Thyroid gland (tissue), 4 donors: ENCODE results near the gene HIPK3. TPM values are rescaled to one million over a fixed set of nuclear protein-coding genes. Genes with fewer than 3 reads are reported as not detected.

Source experiments
- DNase-seq, 2 donors: peaks; one replicate each; pipeline ENCODE4 v3.0.0-alpha.2; 2019
- H3K27ac ChIP-seq, 3 donors: fragments of 200-600 bp; sonication (generic); 1 replicate in 2 of 3; 2 replicates in 1 of 3; pipeline ENCODE4 v1.5.1; 2016 to 2019; ENCODE audit warnings: mild to moderate bottlenecking in 1 of 3, moderate library complexity in 1 of 3
- H3K27me3 ChIP-seq: fragments of 200-600 bp; sonication (generic); one replicate; pipeline ENCODE4 v1.5.1; 2019
- H3K36me3 ChIP-seq, 2 donors: fragments of 200-600 bp; sonication (generic); one replicate each; pipeline ENCODE4 v1.5.1; 2016 to 2019
- H3K4me1 ChIP-seq, 2 donors: fragments of 200-600 bp; sonication (generic); one replicate each; pipeline ENCODE4 v1.5.1; 2017 to 2019
- H3K4me3 ChIP-seq, 3 donors: fragments of 200-600 bp; sonication (generic); replicated peaks in 1 of 3; 1 replicate in 2 of 3; 2 replicates in 1 of 3; pipeline ENCODE4 v1.5.1; 2016; ENCODE audit warnings: mild to moderate bottlenecking in 1 of 3
- H3K9me3 ChIP-seq: fragments of 200-600 bp; sonication (generic); one replicate; pipeline ENCODE4 v1.5.1; 2017
- CTCF ChIP-seq, 6 experiments: fragments of 200-600 bp in 3 of 6; fragments of 450-650 bp in 3 of 6; sonication (generic) in 3 of 6; IDR thresholded peaks; one replicate each; pipeline ENCODE4 v1.5.1; 2016 to 2019; ENCODE audit warnings: antibody characterized with exemption in 6 of 6, mild to moderate bottlenecking in 2 of 6, inconsistent platforms in 1 of 6, moderate library complexity in 1 of 6
- POLR2A ChIP-seq, 2 donors: fragments of 450-650 bp; IDR thresholded peaks; one replicate each; pipeline ENCODE4 v1.6.1; 2017; ENCODE audit warnings: antibody characterized with exemption in 2 of 2, mild to moderate bottlenecking in 2 of 2, moderate library complexity in 1 of 2
- WGBS, 2 donors: methylation state at CpG; one replicate each; pipeline ENCODE4 v1.1.5; 2017; 5-methylcytosine and 5-hydroxymethylcytosine counted together
- intact Hi-C: fragments of 100-400 bp; cut with DNase I; formaldehyde crosslinking; loops from one replicate; pipeline ENCODE4 v1.15.1; 2023
- total RNA-seq, 4 donors: library from RNA; depleted of rRNA; stranded (reverse); fragments of >200 nt; gene quantifications; one replicate each; pipeline ENCODE4 v1.2.3, GENCODE V29; 2016

Gene HIPK3
- total RNA-seq, 4 donors from 2014 or later: 156 to 377 (median 216) TPM

- H3K27me3 ChIP-seq: no peaks in the 10 kb centered on the region
- H3K36me3 ChIP-seq: no peaks in the 10 kb centered on the region
These were observed 7.7 kb downstream of the HIPK3 start for GRCh38 chr11:33264926-33265325.

GRCh38 chr11:33266393-33267215 lies 9.4 kb downstream of the HIPK3 start:
- Histone ChIP-seq H3K4me3 (no peak overlapping the region), H3K27me3 (no peaks in the 10 kb centered on the region), H3K9me3 (no peaks in the 10 kb centered on the region), H3K27ac (no peak overlapping the region), H3K36me3 (no peaks in the 10 kb centered on the region), H3K4me1 (peaks cover 55 to 83% of the 10 kb centered on the region in 2 donors)
- TF ChIP-seq CTCF (IDR thresholded peaks at IDR 0.05): no peak
- TF ChIP-seq POLR2A (IDR thresholded peaks at IDR 0.05): no peak
- no peak for DNase-seq
- 54 to 57% methylated on average over 8 of the region's 8 CpGs for WGBS, 2 donors
- intact Hi-C loops: no loop called here

More at GRCh38 chr11:33264926-33265325, 7.7 kb downstream of the HIPK3 start:
- no peak for TF ChIP-seq POLR2A (IDR thresholded peaks at IDR 0.05)
- TF ChIP-seq CTCF (IDR thresholded peaks at IDR 0.05): no peak
- intact Hi-C loops: no loop called here
- no peak overlapping the region for H3K4me3 ChIP-seq
- DNase-seq: no peak
- H3K4me1 ChIP-seq: peaks cover 63 to 84% of the 10 kb centered on the region in 2 donors
- no peak overlapping the region for H3K27ac ChIP-seq
- no peaks in the 10 kb centered on the region for H3K9me3 ChIP-seq

DNA sequence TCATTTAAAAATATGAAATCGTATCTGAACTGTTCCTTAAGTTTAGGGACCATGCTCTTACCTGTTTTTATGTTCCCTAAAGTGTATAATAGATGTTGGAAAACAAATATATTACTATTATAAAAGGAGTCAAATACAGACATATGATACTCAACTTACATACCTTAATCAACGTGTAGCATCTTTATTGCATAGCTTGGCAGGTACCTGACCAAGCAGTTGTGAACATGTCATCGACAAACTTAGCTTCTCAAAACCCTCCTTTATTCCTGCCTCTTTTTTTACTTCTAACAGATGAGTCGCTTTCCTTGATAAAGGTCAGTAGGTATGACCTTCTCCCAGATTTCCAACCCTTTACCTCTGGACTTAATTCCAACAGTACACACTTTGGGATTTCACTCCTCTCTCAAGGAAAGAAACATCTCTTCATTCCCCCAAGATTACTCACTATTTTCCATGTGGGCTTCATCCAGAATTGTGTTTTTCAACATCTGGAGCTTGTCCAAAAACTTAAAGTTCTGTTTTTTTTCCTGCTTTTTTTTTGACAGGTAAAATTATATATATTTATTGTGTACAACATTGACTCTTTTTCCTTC lies 11.9 kb downstream of the HIPK3 start:
- H3K9me3 ChIP-seq: no peaks in the 10 kb centered on the region
- WGBS, 2 donors: 87% methylated on average over 4 of the region's 4 CpGs
- H3K4me1 ChIP-seq: peaks cover 42 to 68% of the 10 kb centered on the region in 2 donors
- no peak overlapping the region for H3K27ac ChIP-seq
- no peak for TF ChIP-seq CTCF (IDR thresholded peaks at IDR 0.05)
- TF ChIP-seq POLR2A (IDR thresholded peaks at IDR 0.05): no peak
- no peaks in the 10 kb centered on the region for H3K36me3 ChIP-seq
- intact Hi-C loops: no loop called here
- no peaks in the 10 kb centered on the region for H3K27me3 ChIP-seq
- no peak overlapping the region for H3K4me3 ChIP-seq
- DNase-seq: no peak

DNA sequence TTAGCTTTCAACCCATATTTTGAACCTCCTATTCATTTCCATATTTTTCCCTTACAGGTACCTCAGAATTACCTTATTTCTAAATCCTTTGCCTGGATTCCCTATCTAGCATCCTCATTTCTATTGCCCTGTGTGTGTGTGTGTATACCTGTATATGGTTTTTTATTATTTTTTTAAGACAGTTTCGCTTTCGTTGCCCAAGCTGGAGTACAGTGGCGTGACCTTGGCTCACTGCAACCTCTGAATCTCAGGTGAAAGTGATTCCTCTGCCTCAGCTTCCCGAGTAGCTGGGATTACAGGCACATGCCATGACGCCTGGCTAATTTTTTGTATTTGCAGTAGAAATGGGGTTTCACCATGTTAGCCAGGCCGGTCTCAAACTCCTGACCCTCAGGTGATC lies 12.6 kb downstream of the HIPK3 start:
- WGBS, 2 donors: 89% methylated on average over 6 of the region's 6 CpGs
- no peak overlapping the region for H3K4me3 ChIP-seq
- no peak overlapping the region for H3K27ac ChIP-seq
- H3K27me3 ChIP-seq: no peaks in the 10 kb centered on the region
- DNase-seq: no peak
- H3K36me3 ChIP-seq: no peaks in the 10 kb centered on the region
- peaks cover 49 to 68% of the 10 kb centered on the region in 2 donors for H3K4me1 ChIP-seq
- TF ChIP-seq POLR2A (IDR thresholded peaks at IDR 0.05) (no peak), CTCF (IDR thresholded peaks at IDR 0.05) (no peak)
- intact Hi-C loops: no loop called here
- H3K9me3 ChIP-seq: no peaks in the 10 kb centered on the region

DNA sequence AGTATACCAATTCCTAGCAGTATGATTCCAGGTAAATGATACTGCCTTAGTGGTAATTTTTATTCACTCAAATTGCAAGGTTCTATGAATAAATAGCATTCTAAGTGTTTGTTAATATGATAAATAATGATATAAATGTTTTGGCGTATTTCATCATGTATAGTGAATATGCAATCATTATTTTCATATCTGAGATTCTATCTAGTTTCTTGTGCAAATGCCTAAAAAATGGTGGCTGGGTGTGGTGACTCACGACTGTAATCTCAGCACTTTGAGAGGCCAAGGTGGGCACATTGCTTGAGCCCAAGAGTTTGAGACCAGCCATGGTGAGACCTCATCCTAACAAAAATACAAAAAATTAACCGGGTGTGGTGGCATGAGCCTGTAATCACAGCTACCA lies 13.9 kb downstream of the HIPK3 start:
- no peaks in the 10 kb centered on the region for H3K9me3 ChIP-seq
- H3K27ac ChIP-seq: no peak overlapping the region
- DNase-seq: no peak
- H3K36me3 ChIP-seq: no peaks in the 10 kb centered on the region
- 89 to 96% methylated on average over 3 of the region's 3 CpGs for WGBS, 2 donors
- H3K27me3 ChIP-seq: no peaks in the 10 kb centered on the region
- TF ChIP-seq POLR2A (IDR thresholded peaks at IDR 0.05): no peak
- no peak for TF ChIP-seq CTCF (IDR thresholded peaks at IDR 0.05)
- intact Hi-C loops: no loop called here
- H3K4me3 ChIP-seq: no peak overlapping the region
- H3K4me1 ChIP-seq: peaks cover 55 to 68% of the 10 kb centered on the region in 2 donors
